ENCODE results near the gene STAMBP. TPM values are rescaled to one million over a fixed set of nuclear protein-coding genes. Genes with fewer than 3 reads are reported as not detected.

The STAMBP gene
- total and polyA plus RNA-seq, 4 donors = 10.2 to 27.1 (median 15.9) TPM

- Histone ChIP-seq H3K36me3 (ENCODE audit: control insufficient read depth in 4 of 4, insufficient read depth in 3 of 4, low read depth in 1 of 4, low read length in 3 of 4) (no peaks in the 10 kb centered on the region), H3K27ac (ENCODE audit: low read depth in 1 of 2, low read length in 2 of 2) (no peak overlapping the region), H3K9me3 (ENCODE audit: control insufficient read depth in 4 of 4, low read length in 3 of 4) (no peaks in the 10 kb centered on the region), H3K4me3 (ENCODE audit: low read depth in 1 of 3, low read length in 3 of 3) (no peak overlapping the region), H3K4me1 (ENCODE audit: control insufficient read depth in 4 of 4, insufficient read depth in 4 of 4, low read length in 3 of 4) (no peaks in the 10 kb centered on the region), H3K9ac (ENCODE audit: low read depth in 1 of 2, low read length in 2 of 2) (no peak overlapping the region), H3K27me3 (ENCODE audit: control insufficient read depth in 4 of 4, insufficient read depth in 4 of 4, low read length in 3 of 4) (no peaks in the 10 kb centered on the region)
- 87% methylated on average over 8 of the region's 8 CpGs for WGBS
- TF ChIP-seq ATF3 (IDR thresholded peaks at IDR 0.05) (no peak), SP1 (IDR thresholded peaks at IDR 0.05) (no peak), HNF4A (conservative IDR thresholded peaks at IDR 0.05) (no peak), FOXA1 (IDR thresholded peaks at IDR 0.05) (no peak), RXRA (IDR thresholded peaks at IDR 0.05) (no peak), EGR1 (IDR thresholded peaks at IDR 0.05; ENCODE audit: low read depth in 2 of 2) (no peak), FOXA2 (IDR thresholded peaks at IDR 0.05) (no peak), TAF1 (conservative IDR thresholded peaks at IDR 0.05) (no peak), ZBTB33 (IDR thresholded peaks at IDR 0.05) (no peak), NR2F2 (IDR thresholded peaks at IDR 0.05) (no peak), RAD21 (IDR thresholded peaks at IDR 0.05) (no peak)
- TF ChIP-seq, protein P1, sequence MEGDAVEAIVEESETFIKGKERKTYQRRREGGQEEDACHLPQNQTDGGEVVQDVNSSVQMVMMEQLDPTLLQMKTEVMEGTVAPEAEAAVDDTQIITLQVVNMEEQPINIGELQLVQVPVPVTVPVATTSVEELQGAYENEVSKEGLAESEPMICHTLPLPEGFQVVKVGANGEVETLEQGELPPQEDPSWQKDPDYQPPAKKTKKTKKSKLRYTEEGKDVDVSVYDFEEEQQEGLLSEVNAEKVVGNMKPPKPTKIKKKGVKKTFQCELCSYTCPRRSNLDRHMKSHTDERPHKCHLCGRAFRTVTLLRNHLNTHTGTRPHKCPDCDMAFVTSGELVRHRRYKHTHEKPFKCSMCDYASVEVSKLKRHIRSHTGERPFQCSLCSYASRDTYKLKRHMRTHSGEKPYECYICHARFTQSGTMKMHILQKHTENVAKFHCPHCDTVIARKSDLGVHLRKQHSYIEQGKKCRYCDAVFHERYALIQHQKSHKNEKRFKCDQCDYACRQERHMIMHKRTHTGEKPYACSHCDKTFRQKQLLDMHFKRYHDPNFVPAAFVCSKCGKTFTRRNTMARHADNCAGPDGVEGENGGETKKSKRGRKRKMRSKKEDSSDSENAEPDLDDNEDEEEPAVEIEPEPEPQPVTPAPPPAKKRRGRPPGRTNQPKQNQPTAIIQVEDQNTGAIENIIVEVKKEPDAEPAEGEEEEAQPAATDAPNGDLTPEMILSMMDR (IDR thresholded peaks at IDR 0.05; ENCODE audit: low read depth, low read length, missing input control) = no peak
- TF ChIP-seq, protein P2, sequence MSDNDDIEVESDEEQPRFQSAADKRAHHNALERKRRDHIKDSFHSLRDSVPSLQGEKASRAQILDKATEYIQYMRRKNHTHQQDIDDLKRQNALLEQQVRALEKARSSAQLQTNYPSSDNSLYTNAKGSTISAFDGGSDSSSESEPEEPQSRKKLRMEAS (IDR thresholded peaks at IDR 0.05) = no peak
- DNase-seq (ENCODE audit: low spot score) = no peak
Measured at GRCh38 chr2:73899801-73900336, 71.1 kb downstream of the STAMBP start.

DNA sequence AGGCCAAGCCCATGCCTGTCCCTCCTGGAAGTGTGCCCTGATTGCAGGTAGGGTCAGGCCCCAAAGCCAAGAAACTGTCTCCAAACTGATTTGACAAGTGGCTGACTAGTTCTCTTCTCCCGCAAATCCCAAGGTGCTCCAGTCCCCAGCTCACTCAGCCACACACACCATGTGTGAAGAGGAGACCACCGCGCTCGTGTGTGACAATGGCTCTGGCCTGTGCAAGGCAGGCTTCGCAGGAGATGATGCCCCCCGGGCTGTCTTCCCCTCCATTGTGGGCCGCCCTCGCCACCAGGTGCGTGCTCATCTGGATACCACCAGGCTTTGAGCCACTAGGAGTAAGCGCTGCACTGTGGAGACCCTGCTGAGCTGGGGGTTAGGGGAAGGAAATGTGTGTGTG is 72.4 kb downstream of the STAMBP start:
- H3K9ac ChIP-seq (ENCODE audit: low read depth in 1 of 2, low read length in 2 of 2) = no peak overlapping the region
- DNase-seq (ENCODE audit: low spot score) = no peak
- TF ChIP-seq YY1 (IDR thresholded peaks at IDR 0.05) (no peak), HNF4G (IDR thresholded peaks at IDR 0.05) (no peak), FOXA2 (IDR thresholded peaks at IDR 0.05) (no peak), TAF1 (conservative IDR thresholded peaks at IDR 0.05) (no peak), GABPA (IDR thresholded peaks at IDR 0.05 in 1 of 2, conservative IDR thresholded peaks at IDR 0.05 in 1 of 2) (no peak), HNF4A (conservative IDR thresholded peaks at IDR 0.05) (no peak), RXRA (IDR thresholded peaks at IDR 0.05) (no peak), SP1 (IDR thresholded peaks at IDR 0.05) (no peak), REST (IDR thresholded peaks at IDR 0.05) (no peak)
- TF ChIP-seq, protein P2 (IDR thresholded peaks at IDR 0.05) = no peak
- WGBS = 82% methylated on average over 10 of the region's 10 CpGs
- H3K4me1 ChIP-seq (ENCODE audit: control insufficient read depth in 4 of 4, insufficient read depth in 4 of 4, low read length in 3 of 4) = no peaks in the 10 kb centered on the region
- H3K27me3 ChIP-seq (ENCODE audit: control insufficient read depth in 4 of 4, insufficient read depth in 4 of 4, low read length in 3 of 4) = no peaks in the 10 kb centered on the region
- H3K27ac ChIP-seq (ENCODE audit: low read depth in 1 of 2, low read length in 2 of 2) = no peak overlapping the region
- no peak overlapping the region for H3K4me3 ChIP-seq (ENCODE audit: low read depth in 1 of 3, low read length in 3 of 3)
- H3K9me3 ChIP-seq (ENCODE audit: control insufficient read depth in 4 of 4, low read length in 3 of 4) = no peaks in the 10 kb centered on the region
- no peaks in the 10 kb centered on the region for H3K36me3 ChIP-seq (ENCODE audit: control insufficient read depth in 4 of 4, insufficient read depth in 3 of 4, low read depth in 1 of 4, low read length in 3 of 4)
